HCT116 (cell line): Measurements from ENCODE around the gene ELF5. TPM values are rescaled to one million over a fixed set of nuclear protein-coding genes. Genes with fewer than 3 reads are reported as not detected.
A peak's percentile ranks its signal among the peaks of the same experiment; 100 is the strongest.

Experiments
- ATAC-seq: fragments of 200-7000 bp; cut with Tn5 transposase; 2 replicates; pipeline ENCODE4 v1.9.1; 2020; ENCODE audit warnings: mild to moderate bottlenecking, moderate library complexity
- BruUV-seq: library from RNA; stranded (reverse); fragments of 400-500 nt; replicated peaks from 2 replicates; lab custom pipeline; 2021; lab: Mats Ljungman, UMichigan
- CTCF ChIA-PET: fragments of 300-600 bp; sonication (Branson Sonifier 250); formaldehyde crosslinking; loops from one replicate; lab custom pipeline; 2021; ENCODE audit warnings: antibody characterized with exemption; lab: Charles Lee
- POLR2A ChIA-PET: fragments of 300-600, 350-600 bp; sonication (Branson Sonifier 250); formaldehyde crosslinking; loops from one replicate; lab custom pipeline; 2021; ENCODE audit warnings: antibody characterized with exemption; lab: Charles Lee
- RAD21 ChIA-PET, 2 experiments: fragments of 300-600 bp; sonication (Branson Sonifier 250); formaldehyde crosslinking; loops; one replicate each; lab custom pipeline; 2023; ENCODE audit warnings: low total read pairs in 2 of 2; ENCODE audit not compliant: uncharacterized antibody in 2 of 2, unreplicated experiment in 2 of 2, low non-redundant PET in 1 of 2; lab: Charles Lee
- DNase-seq: peaks from one replicate; pipeline ENCODE4 v3.0.0-alpha.2; 2010; ENCODE audit warnings: low read depth, low spot score
- H2AFZ ChIP-seq: fragments of 200-600 bp; shearing (Covaris generic), sonication (generic); 2 replicates; pipeline ENCODE4 v1.6.1; 2017; ENCODE audit warnings: low read depth, mixed run types, mixed read lengths, antibody characterized with exemption, low read length; ENCODE audit not compliant: poor library complexity, severe bottlenecking
- H3K27ac ChIP-seq: 2 replicates; pipeline ENCODE4 v1.5.1; 2012; ENCODE audit warnings: low read depth, low read length
- H3K27me3 ChIP-seq: fragments of 200-600 bp; sonication (generic); 2 replicates; pipeline ENCODE4 v1.6.1; 2016; ENCODE audit warnings: mixed run types, low read length, mixed read lengths; ENCODE audit not compliant: insufficient read depth
- H3K36me3 ChIP-seq, 2 experiments: fragments of 200-500 bp in 1 of 2; fragments of 200-600 bp in 1 of 2; sonication (Bioruptor generic) in 1 of 2; sonication (generic) in 1 of 2; 2 replicates each; pipeline versions ENCODE4 v1.5.1 to v1.6.1; 2014 to 2016; ENCODE audit warnings: low read length in 2 of 2, inconsistent platforms in 1 of 2, mixed read lengths in 1 of 2, mixed run types in 1 of 2; ENCODE audit not compliant: insufficient read depth in 2 of 2, control insufficient read depth in 1 of 2
- H3K4me1 ChIP-seq, 2 experiments: fragments of 200-600 bp in 1 of 2; sonication (generic) in 1 of 2; 2 replicates each; pipeline versions ENCODE4 v1.5.1 to v1.6.1; 2012 to 2017; ENCODE audit warnings: low read length in 2 of 2, inconsistent platforms in 1 of 2, mild to moderate bottlenecking in 1 of 2, mixed read lengths in 1 of 2, mixed run types in 1 of 2, moderate library complexity in 1 of 2; ENCODE audit not compliant: insufficient read depth in 2 of 2, control insufficient read depth in 1 of 2
- H3K4me2 ChIP-seq: fragments of 200-600 bp; sonication (generic); 2 replicates; pipeline ENCODE4 v1.6.1; 2017; ENCODE audit warnings: mixed run types, low read length, mixed read lengths
- H3K4me3 ChIP-seq, 2 experiments: fragments of 200-600 bp in 1 of 2; sonication (generic) in 1 of 2; replicated peaks in 1 of 2; 2 replicates each; pipeline ENCODE4 v1.5.1; 2011 to 2016; ENCODE audit warnings: low read length in 2 of 2, control low read depth in 1 of 2, low read depth in 1 of 2, mild to moderate bottlenecking in 1 of 2, mixed read lengths in 1 of 2, mixed run types in 1 of 2
- H3K79me2 ChIP-seq: fragments of 200-600 bp; sonication (generic); 2 replicates; pipeline ENCODE4 v1.6.1; 2017; ENCODE audit warnings: mild to moderate bottlenecking, mixed run types, low read length, moderate library complexity, mixed read lengths; ENCODE audit not compliant: insufficient read depth
- H3K9ac ChIP-seq: fragments of 200-600 bp; sonication (generic); 2 replicates; pipeline ENCODE4 v1.6.1; 2016; ENCODE audit warnings: low read length, mixed read lengths
- H3K9me2 ChIP-seq: fragments of 200-600 bp; sonication (generic), shearing (Covaris generic); 2 replicates; pipeline ENCODE4 v1.6.1; 2017; ENCODE audit warnings: mixed run types, mild to moderate bottlenecking, moderate library complexity; ENCODE audit not compliant: insufficient read depth
- H3K9me3 ChIP-seq, 2 experiments: fragments of 200-500 bp in 1 of 2; fragments of 200-600 bp in 1 of 2; sonication (Bioruptor generic) in 1 of 2; sonication (generic) in 1 of 2; 2 replicates each; pipeline ENCODE4 v1.6.1; 2014 to 2017; ENCODE audit warnings: low read length in 2 of 2, mixed read lengths in 2 of 2, inconsistent platforms in 1 of 2, low read depth in 1 of 2, mild to moderate bottlenecking in 1 of 2, mixed run types in 1 of 2, moderate library complexity in 1 of 2; ENCODE audit not compliant: control insufficient read depth in 1 of 2, insufficient read depth in 1 of 2
- H4K20me1 ChIP-seq: fragments of 200-600 bp; sonication (generic), shearing (Covaris generic); 2 replicates; pipeline ENCODE4 v1.6.1; 2017; ENCODE audit warnings: mixed run types, mild to moderate bottlenecking, moderate library complexity; ENCODE audit not compliant: insufficient read depth
- CBX3 ChIP-seq: IDR thresholded peaks from 2 replicates; pipeline ENCODE4 v1.6.1; 2012; ENCODE audit warnings: low read depth
- CTCF ChIP-seq, 3 experiments: fragments of 200-600 bp in 1 of 3; sonication (generic) in 1 of 3; IDR thresholded peaks in 2 of 3; conservative IDR thresholded peaks in 1 of 3; 2 replicates each; pipeline ENCODE4 v1.5.1; 2012 to 2017; ENCODE audit warnings: low read depth in 2 of 3, low read length in 2 of 3, antibody characterized with exemption in 1 of 3, borderline replicate concordance in 1 of 3, control low read depth in 1 of 3, mild to moderate bottlenecking in 1 of 3, mixed read lengths in 1 of 3, mixed run types in 1 of 3, moderate library complexity in 1 of 3; ENCODE audit not compliant: insufficient read depth in 1 of 3
- ELF1 ChIP-seq: IDR thresholded peaks from 2 replicates; pipeline ENCODE4 v1.6.1; 2012; ENCODE audit warnings: low read depth, borderline replicate concordance
- EZH2 ChIP-seq: fragments of 200-600 bp; sonication (generic); IDR thresholded peaks from 2 replicates; pipeline ENCODE4 v1.6.1; 2017; ENCODE audit warnings: antibody characterized with exemption, mixed run types
- EZH2phosphoT487 ChIP-seq: fragments of 200-600 bp; IDR thresholded peaks from 2 replicates; pipeline ENCODE4 v1.6.1; 2018; ENCODE audit warnings: antibody characterized with exemption, borderline replicate concordance
- FOSL1 ChIP-seq: IDR thresholded peaks from 2 replicates; pipeline ENCODE4 v1.6.1; 2012; ENCODE audit warnings: low read depth
- RAD21 ChIP-seq: IDR thresholded peaks from 2 replicates; pipeline ENCODE4 v1.6.1; 2012; ENCODE audit warnings: low read depth, mild to moderate bottlenecking
- SIN3A ChIP-seq: IDR thresholded peaks from 2 replicates; pipeline ENCODE4 v1.6.1; 2012; ENCODE audit warnings: low read depth
- TCF7L2 ChIP-seq: IDR thresholded peaks from 2 replicates; pipeline ENCODE4 v1.7.0; 2011; ENCODE audit warnings: borderline replicate concordance, inconsistent platforms; ENCODE audit not compliant: insufficient read depth, insufficient read length; ENCODE audit errors: extremely low read depth
- YY1 ChIP-seq: IDR thresholded peaks from 2 replicates; pipeline ENCODE4 v1.6.1; 2011; ENCODE audit warnings: low read length, low read depth, moderate library complexity, mild to moderate bottlenecking; ENCODE audit not compliant: insufficient replicate concordance; ENCODE audit errors: extremely low read depth
- ZBTB33 ChIP-seq: IDR thresholded peaks from 2 replicates; pipeline ENCODE4 v1.6.1; 2011; ENCODE audit warnings: mild to moderate bottlenecking, low read length, moderate library complexity; ENCODE audit not compliant: insufficient replicate concordance; ENCODE audit errors: extremely low read depth
- ZNF274 ChIP-seq: fragments of 200-500 bp; sonication (Bioruptor generic); IDR thresholded peaks from 2 replicates; pipeline ENCODE4 v1.6.1; 2014; ENCODE audit warnings: mild to moderate bottlenecking, low read depth, low read length, inconsistent platforms
- intact Hi-C: fragments of 100-400 bp; cut with micrococcal nuclease; formaldehyde crosslinking; loops from 2 replicates; pipeline ENCODE4 v1.10.0; 2022
- total RNA-seq: library from RNA; stranded (reverse); gene quantifications from one replicate; pipeline ENCODE4 v1.2.1, GENCODE V29; 2021; ENCODE audit not compliant: unreplicated experiment

The ELF5 gene
- total RNA-seq, 1 experiment from 2014 or later = 0.32 TPM

DNA sequence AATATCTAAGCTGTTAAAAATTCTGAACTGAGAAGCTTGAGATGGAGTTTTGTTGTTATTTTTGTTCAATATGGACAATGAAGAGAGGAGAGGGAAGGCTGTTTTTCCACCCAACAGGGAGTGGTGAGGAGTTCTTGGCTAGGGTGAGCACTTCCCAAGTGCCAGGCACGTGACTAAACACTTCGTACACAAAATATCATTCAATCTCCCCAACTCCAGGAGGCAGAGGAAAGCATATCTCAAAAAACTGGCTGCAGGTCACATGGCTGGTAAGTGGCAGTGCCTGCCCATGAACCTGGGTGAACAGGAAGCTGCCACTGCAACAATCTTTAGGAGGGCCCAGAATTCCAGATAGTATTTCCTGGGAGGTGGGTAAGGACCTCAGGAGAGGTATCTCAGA, 11.6 kb downstream of the ELF5 start:
- no peaks in the 10 kb centered on the region for H3K79me2 ChIP-seq
- intact Hi-C loops = no loop called here
- ChIA-PET CTCF (interaction anchor here (2.2 kb wide), 1 partner anchor 64 kb away, joined by 5 read pairs; no protein-coding TSS in a partner anchor), RAD21 (no interaction called here), POLR2A (no interaction called here)
- H3K36me3 ChIP-seq = no peaks in the 10 kb centered on the region
- no peaks in the 10 kb centered on the region for H3K27me3 ChIP-seq
- no peak for TF ChIP-seq YY1
- TF ChIP-seq CBX3 = no peak
- no peak for TF ChIP-seq EZH2phosphoT487
- no peak for TF ChIP-seq CTCF (IDR thresholded peaks at IDR 0.05 in 2 of 3, conservative IDR thresholded peaks at IDR 0.05 in 1 of 3; ENCODE audit: borderline replicate concordance in 1 of 3, insufficient read depth in 1 of 3, low read depth in 2 of 3, low read length in 2 of 3)
- no peak for TF ChIP-seq RAD21
- no peak for TF ChIP-seq TCF7L2
- no peak for TF ChIP-seq ZBTB33
- no peak for TF ChIP-seq ELF1
- TF ChIP-seq SIN3A = no peak
- no peak for TF ChIP-seq ZNF274
- TF ChIP-seq FOSL1 = no peak
- no peak for TF ChIP-seq EZH2
- no TSS peak for BruUV-seq
- ATAC-seq (peak; percentile 48), DNase-seq (no peak)
- H3K4me1 ChIP-seq = peaks cover 33 to 53% of the 10 kb centered on the region in 2 experiments
- peak overlapping the region; percentile 33 for H3K4me2 ChIP-seq
- H3K9ac ChIP-seq = peak overlapping the region; percentile 13; the same call in 1 of the 2 replicates
- no peak overlapping the region; the same call in 1 of the 2 replicates for H3K27ac ChIP-seq
- H3K9me2 ChIP-seq = no peaks in the 10 kb centered on the region
- H2AFZ ChIP-seq = peak overlapping the region; percentile 77
- H3K9me3 ChIP-seq = no peaks in the 10 kb centered on the region
- H3K4me3 ChIP-seq = no peak overlapping the region
- no peaks in the 10 kb centered on the region for H4K20me1 ChIP-seq
